ENCODE results near the gene SPSB2. TPM values are rescaled to one million over a fixed set of nuclear protein-coding genes. Genes with fewer than 3 reads are reported as not detected.
"Not testable (repeated sequence)": the region's sequence is repeated elsewhere in the genome, so short reads cannot be mapped to it uniquely, and the experiment has no call there.

SPSB2 gene
- total RNA-seq, 4 donors from 2014 or later = 4.5 to 21.0 (median 8.2) TPM

- no peaks in the 10 kb centered on the region for H3K27me3 ChIP-seq
- intact Hi-C loops (cut with DNase I; ENCODE audit: low total_unique reads) (no loop called here), in situ Hi-C loops (cut with MboI; ENCODE audit: low pct_ligation_motif_present in 1 of 4, low pct_unique_long_range_greater_than_20kb in 1 of 4, low sequenced_read_pairs in 3 of 4) (no loop called here)
- DNase-seq = no peak
- H3K9me3 ChIP-seq = no peaks in the 10 kb centered on the region
- 81 to 100% methylated on average over 1 to 6 of the region's 6 CpGs for WGBS, 2 donors (ENCODE audit: low coverage in 1 of 2)
- no peak overlapping the region for H3K4me3 ChIP-seq
- no peak for TF ChIP-seq POLR2AphosphoS5 (IDR thresholded peaks at IDR 0.05)
- no peak for TF ChIP-seq CTCF (IDR thresholded peaks at IDR 0.05)
- TF ChIP-seq POLR2A (IDR thresholded peaks at IDR 0.05) = no peak
- no peak for TF ChIP-seq EP300 (IDR thresholded peaks at IDR 0.05; ENCODE audit: low read depth)
- no peaks in the 10 kb centered on the region for H3K36me3 ChIP-seq
- H3K4me1 ChIP-seq = peaks cover 0 to 15% (median 11%) of the 10 kb centered on the region in 4 donors
- no peak overlapping the region for H3K27ac ChIP-seq
Observed at GRCh38 chr12:6896846-6897435, 23.8 kb upstream of the SPSB2 start.

- intact Hi-C loops (cut with DNase I; ENCODE audit: low total_unique reads) = no loop called here
- no peaks in the 10 kb centered on the region for H3K36me3 ChIP-seq
- no peak for TF ChIP-seq POLR2A (IDR thresholded peaks at IDR 0.05)
- no peak for TF ChIP-seq CTCF (IDR thresholded peaks at IDR 0.05)
- no peak for TF ChIP-seq EP300 (IDR thresholded peaks at IDR 0.05; ENCODE audit: low read depth)
- no peak for TF ChIP-seq POLR2AphosphoS5 (IDR thresholded peaks at IDR 0.05)
- peaks cover 3 to 15% (median 11%) of the 10 kb centered on the region in 4 donors for H3K4me1 ChIP-seq
- no peak for DNase-seq
- in situ Hi-C loops (cut with MboI; ENCODE audit: low pct_ligation_motif_present in 1 of 4, low pct_unique_long_range_greater_than_20kb in 1 of 4, low sequenced_read_pairs in 3 of 4) = no loop called here
- H3K27me3 ChIP-seq = no peaks in the 10 kb centered on the region
- H3K27ac ChIP-seq = no peak overlapping the region
- no peaks in the 10 kb centered on the region for H3K9me3 ChIP-seq
- no peak overlapping the region for H3K4me3 ChIP-seq
- WGBS, 2 donors (ENCODE audit: low coverage in 1 of 2) = 78 to 100% methylated on average over 2 to 3 of the region's 3 CpGs
Observed at GRCh38 chr12:6894321-6894720, 21.2 kb upstream of the SPSB2 start.

GRCh38 chr12:6892683-6893082 lies 19.6 kb upstream of the SPSB2 start:
- DNase-seq; H3K9me3 ChIP-seq; intact Hi-C loops (cut with DNase I; ENCODE audit: low total_unique reads); H3K36me3 ChIP-seq; in situ Hi-C loops (cut with MboI; ENCODE audit: low pct_ligation_motif_present in 1 of 4, low pct_unique_long_range_greater_than_20kb in 1 of 4, low sequenced_read_pairs in 3 of 4); H3K4me3 ChIP-seq; H3K27ac ChIP-seq; H3K27me3 ChIP-seq: not testable (repeated sequence)
- H3K4me1 ChIP-seq = peaks cover 3 to 15% (median 11%) of the 10 kb centered on the region in 4 donors
- 80 to 91% methylated on average over 1 to 3 of the region's 3 CpGs for WGBS, 2 donors (ENCODE audit: low coverage in 1 of 2)

GRCh38 chr12:6891646-6892001 lies 18.5 kb upstream of the SPSB2 start:
- WGBS, 2 donors (ENCODE audit: low coverage in 1 of 2) = 76 to 78% methylated on average over 4 to 5 of the region's 5 CpGs
- intact Hi-C loops (cut with DNase I; ENCODE audit: low total_unique reads) = no loop called here
- in situ Hi-C loops (cut with MboI; ENCODE audit: low pct_ligation_motif_present in 1 of 4, low pct_unique_long_range_greater_than_20kb in 1 of 4, low sequenced_read_pairs in 3 of 4) = no loop called here

GRCh38 chr12:6890789-6891645 lies 17.9 kb upstream of the SPSB2 start:
- intact Hi-C loops (cut with DNase I; ENCODE audit: low total_unique reads) (no loop called here), in situ Hi-C loops (cut with MboI; ENCODE audit: low pct_ligation_motif_present in 1 of 4, low pct_unique_long_range_greater_than_20kb in 1 of 4, low sequenced_read_pairs in 3 of 4) (no loop called here)
- TF ChIP-seq POLR2A (IDR thresholded peaks at IDR 0.05) (peak; percentile 54), POLR2AphosphoS5 (IDR thresholded peaks at IDR 0.05) (peak; percentile 69 to 82 (median 79)), CTCF (IDR thresholded peaks at IDR 0.05) (peak; percentile 77 to 95 (median 81)), EP300 (IDR thresholded peaks at IDR 0.05; ENCODE audit: low read depth) (no peak)
- H3K4me3 ChIP-seq = peak overlapping the region; percentile 28 to 60 (median 49)
- H3K27ac ChIP-seq = peak overlapping the region; percentile 89 to 97 (median 92)
- no peaks in the 10 kb centered on the region for H3K9me3 ChIP-seq
- WGBS, 2 donors (ENCODE audit: low coverage in 1 of 2) = 3% methylated on average over 11 to 41 of the region's 68 CpGs
- peaks cover 3 to 21% (median 16%) of the 10 kb centered on the region in 4 donors for H3K4me1 ChIP-seq
- no peaks in the 10 kb centered on the region for H3K27me3 ChIP-seq
- peak; percentile 99 for DNase-seq
- H3K36me3 ChIP-seq = no peaks in the 10 kb centered on the region

More at GRCh38 chr12:6891646-6892001, 18.5 kb upstream of the SPSB2 start:
- no peak for DNase-seq
- H3K4me3 ChIP-seq = peak overlapping the region in 3 of 4 donors; percentile 44 to 60 (median 54)
- peaks cover 3 to 21% (median 16%) of the 10 kb centered on the region in 4 donors for H3K4me1 ChIP-seq
- TF ChIP-seq POLR2AphosphoS5 (IDR thresholded peaks at IDR 0.05) = no peak
- H3K27ac ChIP-seq = peak overlapping the region; percentile 89 to 97 (median 92)
- H3K27me3 ChIP-seq = no peaks in the 10 kb centered on the region
- H3K9me3 ChIP-seq = no peaks in the 10 kb centered on the region
- no peaks in the 10 kb centered on the region for H3K36me3 ChIP-seq

- H3K4me3 ChIP-seq; H3K27me3 ChIP-seq; intact Hi-C loops (cut with DNase I; ENCODE audit: low total_unique reads); DNase-seq; H3K9me3 ChIP-seq; in situ Hi-C loops (cut with MboI; ENCODE audit: low pct_ligation_motif_present in 1 of 4, low pct_unique_long_range_greater_than_20kb in 1 of 4, low sequenced_read_pairs in 3 of 4); H3K36me3 ChIP-seq: not testable (repeated sequence)
- WGBS, 2 donors (ENCODE audit: low coverage in 1 of 2) = 86 to 95% methylated on average over 10 to 21 of the region's 21 CpGs
- Histone ChIP-seq H3K27ac (peak overlapping the region; percentile 89 to 97 (median 92)), H3K4me1 (peaks cover 3 to 21% (median 16%) of the 10 kb centered on the region in 4 donors)
Observed at GRCh38 chr12:6889775-6890573, 16.9 kb upstream of the SPSB2 start.

GRCh38 chr12:6888794-6889193 lies 15.7 kb upstream of the SPSB2 start:
- H3K4me3 ChIP-seq; H3K27ac ChIP-seq; intact Hi-C loops (cut with DNase I; ENCODE audit: low total_unique reads); DNase-seq; H3K36me3 ChIP-seq; H3K9me3 ChIP-seq; in situ Hi-C loops (cut with MboI; ENCODE audit: low pct_ligation_motif_present in 1 of 4, low pct_unique_long_range_greater_than_20kb in 1 of 4, low sequenced_read_pairs in 3 of 4); H3K27me3 ChIP-seq: not testable (repeated sequence)
- peaks cover 3 to 21% (median 16%) of the 10 kb centered on the region in 4 donors for H3K4me1 ChIP-seq
- whole genome bisulfite sequencing, 2 donors (ENCODE audit: low coverage in 1 of 2) = 59 to 85% methylated on average over 3 to 7 of the region's 7 CpGs
